GM21528 (cell line): ENCODE results near the gene TUBGCP5.

Source experiments
- ATAC-seq: cut with Tn5 transposase; IDR thresholded peaks from one replicate; pipeline ENCODE4 v1.9.1; 2021; ENCODE audit warnings: mild to moderate bottlenecking, moderate library complexity; ENCODE audit not compliant: unreplicated experiment, low FRiP score

The TUBGCP5 gene

DNA sequence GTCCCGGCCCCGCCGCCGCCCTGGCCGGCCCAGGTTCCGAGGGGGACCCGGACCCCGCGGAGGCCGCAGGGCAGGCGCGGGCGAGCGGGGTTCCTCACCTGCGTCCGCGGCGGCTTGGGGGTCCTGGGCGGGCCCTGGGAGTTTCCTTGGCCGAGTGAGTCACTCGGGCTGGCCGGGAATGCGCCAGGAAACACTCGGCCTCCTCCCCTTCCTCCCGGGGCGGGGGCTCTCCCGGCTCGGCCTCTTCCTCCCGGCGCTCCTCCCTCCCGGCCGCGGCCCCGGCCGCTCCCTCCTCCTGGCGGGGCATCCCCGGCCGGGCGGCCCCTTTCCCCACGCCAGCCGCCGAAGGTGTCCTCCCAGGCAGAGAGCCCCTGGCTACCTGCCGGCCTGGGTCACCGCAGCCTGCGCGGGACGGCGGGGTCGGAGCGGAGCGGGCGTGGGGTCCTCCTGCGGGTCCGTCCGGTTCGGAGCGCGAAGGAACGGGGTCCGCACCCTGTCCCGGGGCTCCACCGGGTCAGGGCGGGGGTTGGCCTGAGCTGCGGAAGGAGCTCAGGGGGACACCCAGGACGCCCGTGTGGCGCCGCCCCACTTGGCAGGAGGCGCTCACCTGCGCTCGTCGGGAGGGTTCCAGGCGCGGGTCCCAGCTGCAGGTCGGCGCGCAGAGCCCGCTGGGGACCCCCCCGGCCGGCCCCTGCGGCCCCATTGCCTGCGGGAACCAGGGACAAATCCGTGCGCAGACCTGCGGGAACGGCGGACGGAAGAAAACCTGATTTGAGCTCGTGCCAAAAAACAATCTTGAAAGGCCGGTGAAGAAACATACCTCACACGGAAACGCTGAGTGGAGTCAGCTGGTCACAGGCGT lies 58.9 kb downstream of the TUBGCP5 start, which contains the start of gene CYFIP1:
Gene CYFIP1 (minus strand): TSS at position 180 of the 862 bp plus-strand sequence. CDS start 33,083 bp downstream, outside the sequence.
- ATAC-seq, result peak; percentile 62

DNA sequence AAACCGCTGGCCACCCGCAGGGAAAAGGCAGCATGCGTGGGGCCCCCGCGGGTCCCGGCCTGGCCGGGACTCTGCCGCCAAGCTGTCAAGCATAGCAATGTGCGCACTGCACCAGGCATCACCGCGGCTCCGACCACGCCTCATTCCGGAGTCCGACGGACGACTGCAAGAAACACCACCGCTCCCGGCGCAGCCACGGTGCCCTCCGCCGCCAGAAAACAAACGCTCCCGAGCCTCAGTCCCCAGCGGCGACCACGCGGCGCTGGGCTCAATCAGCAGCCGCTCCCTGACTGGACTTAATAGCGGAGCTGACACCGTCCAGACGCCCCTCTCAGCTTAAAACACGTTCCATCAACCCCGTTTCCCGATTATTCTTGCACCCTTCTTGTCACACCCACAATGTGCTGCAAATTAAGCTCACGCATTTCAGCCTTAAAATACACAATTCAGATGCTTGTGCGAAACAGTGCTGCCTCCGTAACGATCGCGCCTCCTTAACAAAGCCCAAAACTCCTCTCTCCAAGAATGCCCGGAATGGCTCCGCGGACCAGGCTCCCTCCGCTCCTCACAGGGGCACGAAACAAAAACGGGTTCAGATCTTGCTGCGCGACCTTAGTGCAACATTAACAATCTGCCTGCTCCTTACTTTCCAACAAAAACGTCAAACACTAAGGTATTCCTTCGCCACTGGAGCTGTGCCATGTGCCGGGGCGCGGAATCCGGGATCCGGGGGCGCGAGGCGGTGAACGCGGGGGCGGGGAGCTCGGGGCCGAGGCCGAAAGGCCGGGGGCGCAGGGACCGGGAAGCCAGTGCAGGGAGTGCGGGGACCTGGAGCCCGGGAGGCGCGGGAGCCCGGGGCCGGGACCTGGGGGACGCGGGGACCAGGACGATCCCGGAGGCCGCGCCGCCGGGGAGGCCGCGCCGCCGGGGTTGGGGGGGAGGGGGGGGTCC lies 59.9 kb downstream of the TUBGCP5 start:
- no peak for ATAC-seq

- ATAC-seq, result no peak
Measured at GRCh38 chr15:22978691-22979237, 60.6 kb downstream of the TUBGCP5 start.

DNA sequence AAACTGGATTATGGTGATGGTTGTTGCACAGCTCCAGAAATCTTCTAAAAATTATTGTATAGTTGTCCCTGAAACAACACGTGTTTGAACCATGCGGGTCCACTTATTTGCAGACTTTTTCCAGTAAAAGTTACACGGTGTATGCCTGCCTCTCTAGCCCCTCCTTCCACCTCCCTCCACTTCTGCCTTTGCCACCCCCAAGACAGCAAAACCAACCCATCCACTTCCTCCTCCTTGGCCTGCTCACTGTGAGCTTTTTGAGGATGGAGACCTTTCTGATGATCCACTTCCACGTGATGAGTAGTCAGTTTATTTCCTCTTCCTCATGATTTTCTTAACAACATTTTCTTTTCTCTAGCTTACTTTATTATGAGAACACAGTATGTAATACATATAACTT lies 64.6 kb downstream of the TUBGCP5 start:
- ATAC-seq, result no peak

- no peak for ATAC-seq
Measured at GRCh38 chr15:22973987-22974386, 65.4 kb downstream of the TUBGCP5 start.

- ATAC-seq, result no peak
Measured at GRCh38 chr15:22973286-22973685, 66.1 kb downstream of the TUBGCP5 start.

GRCh38 chr15:22969489-22969888 lies 69.9 kb downstream of the TUBGCP5 start:
- ATAC-seq, result no peak

- ATAC-seq, result no peak
Measured at GRCh38 chr15:22968366-22968765, 71.0 kb downstream of the TUBGCP5 start.

DNA sequence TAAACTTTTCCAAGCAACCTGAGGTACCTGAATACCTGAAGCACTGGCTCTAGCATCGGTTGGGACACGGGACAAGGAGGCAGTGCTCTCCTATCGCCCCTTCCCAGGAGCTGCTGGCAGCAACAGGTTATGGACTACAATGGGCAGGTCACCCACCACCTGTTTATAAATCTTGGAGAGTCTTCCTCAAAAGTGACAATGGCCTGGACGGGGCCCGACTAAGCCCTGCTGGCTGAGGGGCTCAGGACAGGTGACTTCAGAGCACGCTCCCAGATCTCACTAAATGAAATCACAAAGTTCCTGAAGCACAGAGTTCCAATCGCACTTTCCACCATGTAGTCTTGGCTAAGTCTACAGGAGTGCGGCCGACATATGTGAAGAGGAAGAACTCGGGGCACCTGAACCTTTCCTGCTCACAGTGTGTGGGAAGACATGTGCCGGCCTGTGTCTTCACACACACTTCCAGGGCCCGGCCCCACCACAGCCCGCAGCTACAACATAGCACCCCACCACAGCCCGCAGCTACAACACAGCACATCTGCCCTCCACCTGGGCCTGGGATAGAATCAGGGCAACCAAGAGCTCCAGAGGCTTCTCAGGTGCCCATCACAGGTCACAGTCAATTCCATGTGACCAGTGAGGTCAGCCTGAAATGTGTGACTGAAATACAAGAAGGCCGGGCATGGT lies 72.1 kb downstream of the TUBGCP5 start:
- ATAC-seq, result no peak

GRCh38 chr15:22966321-22967083 lies 72.9 kb downstream of the TUBGCP5 start:
- no peak for ATAC-seq

DNA sequence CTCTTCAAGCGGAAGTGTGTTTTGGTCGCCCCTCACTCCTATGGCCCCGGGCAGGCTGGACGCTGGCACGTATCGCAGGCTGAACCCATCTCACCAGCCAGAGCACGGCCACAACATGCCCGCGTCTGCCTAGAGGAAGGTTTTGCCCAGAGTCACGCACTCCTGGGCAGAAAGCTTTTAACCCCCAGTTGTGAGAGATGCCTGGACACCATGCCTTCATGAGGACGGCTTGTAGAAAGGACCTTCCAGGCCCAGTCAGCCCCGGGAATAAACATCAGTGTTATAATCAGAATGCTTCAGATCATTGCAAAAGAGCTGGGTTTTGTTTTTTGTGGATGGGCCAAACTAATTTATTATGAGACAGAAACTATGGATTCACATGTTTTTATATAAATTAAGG lies 75.7 kb downstream of the TUBGCP5 start:
- no peak for ATAC-seq

DNA sequence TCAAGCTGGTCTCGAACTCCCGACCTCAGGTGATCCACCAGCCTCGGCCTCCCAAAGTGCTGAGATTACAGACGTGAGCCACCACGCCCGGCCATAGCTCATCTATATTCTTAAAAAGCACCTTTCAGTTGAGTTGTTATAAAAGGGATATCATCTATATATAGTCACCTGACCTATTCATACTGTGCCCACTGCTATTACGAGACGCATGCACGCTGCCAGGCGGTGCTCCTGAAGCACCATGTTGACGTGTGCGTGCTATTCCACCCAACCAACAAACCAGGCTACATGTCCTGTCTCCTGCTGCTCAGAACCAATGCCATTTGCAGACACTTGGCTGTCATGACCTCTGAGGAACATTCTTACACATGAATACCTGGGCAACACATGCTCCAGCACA lies 76.8 kb downstream of the TUBGCP5 start:
- no peak for ATAC-seq

GRCh38 chr15:22961762-22962161 lies 77.6 kb downstream of the TUBGCP5 start:
- no peak for ATAC-seq

GRCh38 chr15:22960556-22960955 lies 78.8 kb downstream of the TUBGCP5 start:
- ATAC-seq, result no peak

DNA sequence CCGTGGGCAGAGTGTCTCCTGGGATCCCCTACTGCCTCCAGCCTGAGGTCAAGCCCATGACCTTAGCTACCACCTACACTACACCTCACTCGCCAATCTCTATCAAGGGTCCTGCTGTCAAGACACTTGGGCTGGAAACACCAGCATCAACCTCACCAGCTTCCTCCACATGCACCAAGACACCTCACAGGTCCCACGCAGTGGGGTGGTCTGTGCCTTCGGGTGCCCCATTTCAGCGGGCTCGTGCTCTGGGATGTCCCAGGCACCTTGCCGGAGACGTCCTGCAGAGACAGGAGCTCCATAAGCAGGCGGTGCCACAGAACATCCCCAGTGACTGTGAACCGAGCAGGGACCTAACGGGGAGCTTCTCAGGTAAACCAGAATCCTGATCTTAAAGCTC lies 79.2 kb downstream of the TUBGCP5 start:
- no peak for ATAC-seq

- ATAC-seq, result no peak
Measured at GRCh38 chr15:22959321-22960101, 79.9 kb downstream of the TUBGCP5 start.

- no peak for ATAC-seq
Measured at GRCh38 chr15:22958487-22959280, 80.7 kb downstream of the TUBGCP5 start.

DNA sequence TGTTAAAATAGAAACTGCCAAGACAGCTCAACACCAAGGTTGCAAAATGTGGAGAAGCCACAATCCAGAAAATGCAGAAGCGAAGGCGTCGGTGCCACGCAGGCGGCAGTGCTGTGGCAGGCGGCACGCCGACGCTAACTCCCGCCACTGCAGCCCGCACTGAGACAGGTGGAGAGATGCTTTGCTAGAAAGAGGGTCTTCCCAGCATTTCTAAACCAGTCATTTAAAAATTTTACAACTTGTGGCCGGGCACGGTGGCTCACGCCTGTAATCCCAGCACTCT lies 82.5 kb downstream of the TUBGCP5 start:
- no peak for ATAC-seq
